OCI-LY7 (cell line): ENCODE results near the gene PHACTR2. TPM values are rescaled to one million over a fixed set of nuclear protein-coding genes. Genes with fewer than 3 reads are reported as not detected.

ENCODE experiments used
- BruUV-seq: library from RNA; stranded (reverse); fragments of 400-500 nt; replicated peaks from 2 replicates; lab custom pipeline; 2021; lab: Mats Ljungman, UMichigan
- CTCF ChIA-PET: fragments of 300-600 bp; sonication (Branson Sonifier 250); formaldehyde crosslinking; loops from one replicate; lab custom pipeline; 2022; ENCODE audit warnings: antibody characterized with exemption; ENCODE audit not compliant: unreplicated experiment; lab: Charles Lee
- POLR2A ChIA-PET: fragments of 300-600 bp; sonication (Branson Sonifier 250); formaldehyde crosslinking; loops from one replicate; lab custom pipeline; 2022; ENCODE audit warnings: antibody characterized with exemption; lab: Charles Lee
- DNase-seq: peaks from one replicate; pipeline ENCODE4 v3.0.0-alpha.2; 2015; ENCODE audit warnings: low spot score
- H2AFZ ChIP-seq: fragments of 200-600 bp; sonication (generic), shearing (Covaris generic); 2 replicates; pipeline ENCODE4 v1.6.1; 2014; ENCODE audit warnings: mild to moderate bottlenecking, antibody characterized with exemption, low read length, moderate library complexity
- H3K27ac ChIP-seq: fragments of 200-600 bp; sonication (generic); 2 replicates; pipeline ENCODE4 v1.5.1; 2014; ENCODE audit warnings: mixed run types, low read depth, mild to moderate bottlenecking, moderate library complexity, low read length, inconsistent platforms; ENCODE audit not compliant: poor library complexity, severe bottlenecking
- H3K36me3 ChIP-seq: fragments of 200-600 bp; sonication (generic); 2 replicates; pipeline ENCODE4 v1.6.1; 2014; ENCODE audit warnings: mild to moderate bottlenecking, antibody characterized with exemption, low read length, moderate library complexity, mixed read lengths; ENCODE audit not compliant: insufficient read depth
- H3K4me1 ChIP-seq: fragments of 200-600 bp; sonication (generic); 2 replicates; pipeline ENCODE4 v1.5.1; 2014; ENCODE audit warnings: mild to moderate bottlenecking, low read length; ENCODE audit not compliant: insufficient read depth, poor library complexity, severe bottlenecking
- H3K4me2 ChIP-seq: fragments of 200-600 bp; sonication (generic); 2 replicates; pipeline ENCODE4 v1.6.1; 2014; ENCODE audit warnings: mild to moderate bottlenecking, low read length
- H3K4me3 ChIP-seq: fragments of 200-600 bp; sonication (generic); 2 replicates; pipeline ENCODE4 v1.5.1; 2014; ENCODE audit warnings: mild to moderate bottlenecking, low read depth, low read length; ENCODE audit not compliant: poor library complexity, severe bottlenecking
- H3K79me2 ChIP-seq: fragments of 200-600 bp; sonication (generic); 2 replicates; pipeline ENCODE4 v1.6.1; 2016; ENCODE audit warnings: low read depth, mild to moderate bottlenecking, low read length, moderate library complexity, mixed read lengths; ENCODE audit not compliant: insufficient read depth
- H3K9me2 ChIP-seq: fragments of 200-600 bp; sonication (generic); 2 replicates; pipeline ENCODE4 v1.6.1; 2016; ENCODE audit warnings: mild to moderate bottlenecking, low read length, mixed read lengths; ENCODE audit not compliant: insufficient read depth
- H3K9me3 ChIP-seq: fragments of 200-600 bp; sonication (generic); 2 replicates; pipeline ENCODE4 v1.6.1; 2014; ENCODE audit warnings: mild to moderate bottlenecking, mixed run types, low read length, mixed read lengths
- H4K20me1 ChIP-seq: fragments of 200-600 bp; sonication (generic); 2 replicates; pipeline ENCODE4 v1.6.1; 2014; ENCODE audit warnings: mild to moderate bottlenecking, antibody characterized with exemption, low read length, moderate library complexity, mixed read lengths; ENCODE audit not compliant: insufficient read depth
- EZH2phosphoT487 ChIP-seq: fragments of 200-600 bp; sonication (generic); IDR thresholded peaks from 2 replicates; pipeline ENCODE4 v1.6.1; 2018; ENCODE audit warnings: low read depth, borderline replicate concordance, mild to moderate bottlenecking, mixed run types, antibody characterized with exemption, low read length, moderate library complexity, mixed read lengths
- intact Hi-C: fragments of 100-400 bp; cut with micrococcal nuclease; formaldehyde crosslinking; loops from one replicate; pipeline ENCODE4 v1.10.0; 2022; ENCODE audit not compliant: unreplicated experiment
- total RNA-seq, 2 experiments: library from RNA; depleted of rRNA in 1 of 2; stranded (reverse); fragments of >200 nt in 1 of 2; shearing (Covaris generic) in 1 of 2; gene quantifications; 2 replicates each; pipeline ENCODE4 v1.2.3, GENCODE V29; 2014 to 2022
- TF ChIP-seq, protein P1 (sequence below): fragments of 200-600 bp; sonication (generic); conservative IDR thresholded peaks from 2 replicates; pipeline ENCODE4 v1.5.1; 2014; ENCODE audit warnings: mild to moderate bottlenecking, antibody characterized with exemption, low read length, moderate library complexity, mixed read lengths

Gene PHACTR2
- total RNA-seq, 2 experiments from 2014 or later, result 0.06 to 5.4 TPM

DNA sequence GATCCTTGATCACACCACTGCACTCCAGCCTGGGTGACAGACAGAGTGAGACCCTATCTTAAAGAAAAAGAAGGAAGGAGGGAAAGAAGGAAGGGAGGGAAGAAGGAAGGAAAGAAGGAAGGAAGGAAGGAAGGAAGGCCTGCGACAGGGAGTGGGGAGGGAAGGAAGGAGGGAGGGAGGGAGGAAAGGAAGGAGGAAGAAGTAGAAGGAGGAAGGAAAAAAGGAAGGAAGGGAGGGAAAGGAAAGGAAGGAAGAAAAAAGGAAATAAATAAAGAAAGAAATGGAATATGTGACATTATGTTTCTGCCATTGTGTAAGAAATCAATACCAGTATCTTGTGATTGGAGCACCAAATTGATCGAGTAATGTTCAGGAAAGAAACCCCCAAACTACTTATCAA lies 16.2 kb downstream of the PHACTR2 start:
- BruUV-seq, result no TSS peak
- Histone ChIP-seq H3K4me3 (no peak overlapping the region), H2AFZ (no peak overlapping the region), H3K9me3 (no peaks in the 10 kb centered on the region), H3K36me3 (no peaks in the 10 kb centered on the region), H4K20me1 (no peaks in the 10 kb centered on the region), H3K4me2 (no peak overlapping the region), H3K79me2 (no peaks in the 10 kb centered on the region), H3K9me2 (no peaks in the 10 kb centered on the region), H3K27ac (no peak overlapping the region), H3K4me1 (no peaks in the 10 kb centered on the region)
- TF ChIP-seq EZH2phosphoT487, result no peak
- TF ChIP-seq, protein P1, sequence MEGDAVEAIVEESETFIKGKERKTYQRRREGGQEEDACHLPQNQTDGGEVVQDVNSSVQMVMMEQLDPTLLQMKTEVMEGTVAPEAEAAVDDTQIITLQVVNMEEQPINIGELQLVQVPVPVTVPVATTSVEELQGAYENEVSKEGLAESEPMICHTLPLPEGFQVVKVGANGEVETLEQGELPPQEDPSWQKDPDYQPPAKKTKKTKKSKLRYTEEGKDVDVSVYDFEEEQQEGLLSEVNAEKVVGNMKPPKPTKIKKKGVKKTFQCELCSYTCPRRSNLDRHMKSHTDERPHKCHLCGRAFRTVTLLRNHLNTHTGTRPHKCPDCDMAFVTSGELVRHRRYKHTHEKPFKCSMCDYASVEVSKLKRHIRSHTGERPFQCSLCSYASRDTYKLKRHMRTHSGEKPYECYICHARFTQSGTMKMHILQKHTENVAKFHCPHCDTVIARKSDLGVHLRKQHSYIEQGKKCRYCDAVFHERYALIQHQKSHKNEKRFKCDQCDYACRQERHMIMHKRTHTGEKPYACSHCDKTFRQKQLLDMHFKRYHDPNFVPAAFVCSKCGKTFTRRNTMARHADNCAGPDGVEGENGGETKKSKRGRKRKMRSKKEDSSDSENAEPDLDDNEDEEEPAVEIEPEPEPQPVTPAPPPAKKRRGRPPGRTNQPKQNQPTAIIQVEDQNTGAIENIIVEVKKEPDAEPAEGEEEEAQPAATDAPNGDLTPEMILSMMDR, result no peak
- ChIA-PET POLR2A (no interaction called here), CTCF (no interaction called here)
- no peak for DNase-seq
- intact Hi-C loops, result no loop called here

DNA sequence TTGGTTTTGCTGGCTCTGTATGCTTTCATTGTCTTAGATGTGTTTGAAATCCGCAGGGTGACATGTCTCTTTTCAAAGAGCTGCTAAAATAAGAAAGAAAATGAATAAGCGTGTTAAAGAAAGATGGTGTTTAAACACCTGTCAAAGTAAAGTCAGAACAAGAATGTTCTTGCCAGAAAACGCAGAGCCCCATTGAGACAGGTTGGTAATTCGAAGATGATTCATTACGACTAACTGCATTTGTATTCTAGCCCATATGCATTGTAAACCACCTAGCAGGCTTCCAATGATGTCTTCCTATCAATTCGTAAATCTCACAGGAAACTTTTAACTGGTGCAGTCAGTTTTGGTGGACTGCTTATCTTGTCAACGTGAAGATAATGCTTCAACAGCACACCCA lies 16.8 kb downstream of the PHACTR2 start:
- BruUV-seq, result no TSS peak
- Histone ChIP-seq H3K4me3 (no peak overlapping the region), H3K36me3 (no peaks in the 10 kb centered on the region), H3K9me2 (no peaks in the 10 kb centered on the region), H3K4me1 (no peaks in the 10 kb centered on the region), H3K79me2 (no peaks in the 10 kb centered on the region), H3K9me3 (no peaks in the 10 kb centered on the region), H2AFZ (no peak overlapping the region), H4K20me1 (no peaks in the 10 kb centered on the region), H3K27ac (no peak overlapping the region), H3K4me2 (no peak overlapping the region)
- no peak for DNase-seq
- CTCF ChIA-PET, result no interaction called here
- TF ChIP-seq, protein P1, result no peak
- TF ChIP-seq EZH2phosphoT487, result no peak
- intact Hi-C loops, result no loop called here
- POLR2A ChIA-PET, result no interaction called here

DNA sequence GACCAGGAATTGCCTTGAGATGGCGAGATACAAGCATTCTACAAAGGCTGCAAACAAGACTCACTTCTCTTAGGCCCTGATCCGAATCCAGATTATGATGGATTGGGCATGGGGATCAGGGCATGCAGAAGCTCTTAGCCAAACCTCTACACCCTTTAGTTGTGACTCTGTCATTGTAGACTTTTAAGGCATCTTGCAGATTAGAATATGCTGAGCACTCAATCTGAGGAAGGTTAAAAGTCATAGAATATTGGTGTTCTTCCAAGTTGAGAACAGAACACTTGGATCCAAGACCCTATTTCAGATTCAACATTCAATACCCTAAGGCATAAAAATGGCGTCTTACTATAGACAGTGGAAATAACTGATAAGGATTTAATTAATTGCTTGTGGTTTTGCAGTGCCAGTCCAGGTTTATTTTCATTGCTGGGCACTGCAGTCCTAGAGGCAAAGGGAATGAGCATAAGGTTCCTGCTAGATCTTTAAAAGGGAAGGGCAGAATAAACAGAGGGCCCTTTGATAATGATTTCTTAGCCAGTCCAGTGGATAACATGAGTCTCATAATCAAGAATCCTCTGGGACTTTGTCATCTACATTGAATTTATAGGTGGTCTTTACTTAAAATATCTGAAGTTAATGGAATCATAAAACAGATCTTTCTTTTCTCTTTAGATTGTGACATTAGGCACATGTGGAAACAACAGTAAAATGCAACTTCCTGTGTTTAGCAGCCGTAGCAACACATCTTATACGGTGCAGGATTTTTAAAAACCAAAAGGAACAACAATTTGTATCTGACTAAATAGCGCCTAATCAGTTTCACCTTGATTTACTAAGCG lies 17.6 kb downstream of the PHACTR2 start:
- H3K79me2 ChIP-seq, result no peaks in the 10 kb centered on the region
- TF ChIP-seq, protein P1, result no peak
- TF ChIP-seq EZH2phosphoT487, result no peak
- no peaks in the 10 kb centered on the region for H3K36me3 ChIP-seq
- no peaks in the 10 kb centered on the region for H3K9me2 ChIP-seq
- no peaks in the 10 kb centered on the region for H4K20me1 ChIP-seq
- H3K4me1 ChIP-seq, result no peaks in the 10 kb centered on the region
- no peak overlapping the region for H2AFZ ChIP-seq
- no peak for DNase-seq
- BruUV-seq, result no TSS peak
- no peak overlapping the region for H3K4me2 ChIP-seq
- intact Hi-C loops, result no loop called here
- H3K4me3 ChIP-seq, result no peak overlapping the region
- no peak overlapping the region for H3K27ac ChIP-seq
- H3K9me3 ChIP-seq, result no peaks in the 10 kb centered on the region
- ChIA-PET POLR2A (no interaction called here), CTCF (no interaction called here)
